ENCODE data around the gene HEATR5A.

DNA sequence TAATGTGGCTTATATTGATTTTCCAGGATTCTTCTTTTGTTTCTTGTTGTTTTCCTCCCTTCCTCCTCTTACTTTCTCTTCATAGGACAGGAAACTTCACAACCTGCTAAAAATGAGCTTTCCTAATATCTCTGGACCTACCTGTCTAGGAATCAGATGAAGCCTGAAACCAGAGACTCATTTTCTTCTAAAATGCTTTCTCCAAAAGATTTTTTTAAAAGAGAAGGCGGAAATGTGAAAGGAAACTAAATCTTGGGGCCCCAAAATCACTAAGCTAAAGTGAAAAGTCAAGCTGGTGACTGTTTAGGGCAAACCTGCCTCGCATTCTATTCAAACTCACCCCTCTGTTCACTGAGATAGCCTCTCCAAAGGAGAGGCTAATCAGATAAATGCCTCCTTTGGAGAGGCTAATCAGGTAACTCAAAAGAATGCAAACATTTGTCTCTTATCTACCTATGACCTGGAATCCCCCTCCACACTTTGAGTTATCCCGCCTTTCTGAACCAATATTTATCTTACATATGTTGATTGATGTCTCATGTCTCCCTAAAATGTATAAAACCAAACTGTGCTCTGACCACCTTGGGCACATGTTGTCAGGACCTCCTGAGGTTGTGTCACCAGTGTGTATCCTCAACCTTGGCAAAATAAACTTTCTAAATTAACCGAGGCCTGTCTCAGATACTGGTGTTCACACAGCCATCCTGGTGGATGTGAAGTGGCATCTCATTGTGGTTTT, 140.0 kb downstream of the HEATR5A start:
- TF ChIP-seq, protein P1, sequence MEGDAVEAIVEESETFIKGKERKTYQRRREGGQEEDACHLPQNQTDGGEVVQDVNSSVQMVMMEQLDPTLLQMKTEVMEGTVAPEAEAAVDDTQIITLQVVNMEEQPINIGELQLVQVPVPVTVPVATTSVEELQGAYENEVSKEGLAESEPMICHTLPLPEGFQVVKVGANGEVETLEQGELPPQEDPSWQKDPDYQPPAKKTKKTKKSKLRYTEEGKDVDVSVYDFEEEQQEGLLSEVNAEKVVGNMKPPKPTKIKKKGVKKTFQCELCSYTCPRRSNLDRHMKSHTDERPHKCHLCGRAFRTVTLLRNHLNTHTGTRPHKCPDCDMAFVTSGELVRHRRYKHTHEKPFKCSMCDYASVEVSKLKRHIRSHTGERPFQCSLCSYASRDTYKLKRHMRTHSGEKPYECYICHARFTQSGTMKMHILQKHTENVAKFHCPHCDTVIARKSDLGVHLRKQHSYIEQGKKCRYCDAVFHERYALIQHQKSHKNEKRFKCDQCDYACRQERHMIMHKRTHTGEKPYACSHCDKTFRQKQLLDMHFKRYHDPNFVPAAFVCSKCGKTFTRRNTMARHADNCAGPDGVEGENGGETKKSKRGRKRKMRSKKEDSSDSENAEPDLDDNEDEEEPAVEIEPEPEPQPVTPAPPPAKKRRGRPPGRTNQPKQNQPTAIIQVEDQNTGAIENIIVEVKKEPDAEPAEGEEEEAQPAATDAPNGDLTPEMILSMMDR (IDR thresholded peaks at IDR 0.05) = no peak
- no peak for TF ChIP-seq EZH2 (IDR thresholded peaks at IDR 0.05; ENCODE audit: borderline replicate concordance, insufficient read depth, low read depth, low read length, poor library complexity, severe bottlenecking)
